Neutrophil (primary cell): ENCODE data around the gene TTLL12.

Experiments
- H3K27ac ChIP-seq: fragments of 200-600 bp; sonication (generic); 2 replicates; pipeline ENCODE4 v1.5.1; 2016; ENCODE audit warnings: mild to moderate bottlenecking, moderate library complexity
- H3K27me3 ChIP-seq: fragments of 200-600 bp; sonication (generic); 2 replicates; pipeline ENCODE4 v1.6.0; 2016; ENCODE audit warnings: mild to moderate bottlenecking
- H3K36me3 ChIP-seq: fragments of 200-600 bp; sonication (generic); 2 replicates; pipeline ENCODE4 v1.5.1; 2017
- H3K4me1 ChIP-seq, 2 experiments: fragments of 200-600 bp in 1 of 2; sonication (generic) in 1 of 2; 1 replicate in 1 of 2; 2 replicates in 1 of 2; pipeline versions ENCODE4 v1.5.1 to v1.6.1; 2013 to 2016; ENCODE audit warnings: low read depth in 1 of 2, low read length in 1 of 2, mild to moderate bottlenecking in 1 of 2, moderate library complexity in 1 of 2; ENCODE audit not compliant: control insufficient read depth in 1 of 2, insufficient read depth in 1 of 2
- H3K4me3 ChIP-seq, 2 experiments: fragments of 200-600 bp in 1 of 2; sonication (generic) in 1 of 2; 1 replicate in 1 of 2; 2 replicates in 1 of 2; pipeline ENCODE4 v1.5.1; 2013 to 2016; ENCODE audit warnings: low read depth in 1 of 2, low read length in 1 of 2, mild to moderate bottlenecking in 1 of 2, moderate library complexity in 1 of 2
- H3K9me3 ChIP-seq: fragments of 200-600 bp; sonication (generic); 2 replicates; pipeline ENCODE4 v1.5.1; 2016
- CTCF ChIP-seq: fragments of 200-600 bp; sonication (generic); IDR thresholded peaks from 2 replicates; pipeline ENCODE4 v1.5.1; 2016; ENCODE audit warnings: antibody characterized with exemption

Gene TTLL12

GRCh38 chr22:43201486-43202219 is 14.7 kb upstream of the TTLL12 start:
- no peaks in the 10 kb centered on the region for H3K4me1 ChIP-seq
- no peaks in the 10 kb centered on the region for H3K9me3 ChIP-seq
- H3K27ac ChIP-seq, result no peak overlapping the region
- TF ChIP-seq CTCF, result no peak
- no peak overlapping the region for H3K4me3 ChIP-seq
- peaks cover 14% of the 10 kb centered on the region for H3K27me3 ChIP-seq
- no peaks in the 10 kb centered on the region for H3K36me3 ChIP-seq

GRCh38 chr22:43200555-43200954 is 13.6 kb upstream of the TTLL12 start:
- no peaks in the 10 kb centered on the region for H3K36me3 ChIP-seq
- no peak for TF ChIP-seq CTCF

GRCh38 chr22:43200031-43200430 is 13.1 kb upstream of the TTLL12 start:
- no peaks in the 10 kb centered on the region for H3K4me1 ChIP-seq
- H3K36me3 ChIP-seq, result no peaks in the 10 kb centered on the region
- peaks cover 6% of the 10 kb centered on the region for H3K27me3 ChIP-seq
- no peaks in the 10 kb centered on the region for H3K9me3 ChIP-seq
- H3K4me3 ChIP-seq, result no peak overlapping the region
- no peak overlapping the region for H3K27ac ChIP-seq
- TF ChIP-seq CTCF, result no peak

More at GRCh38 chr22:43200555-43200954, 13.6 kb upstream of the TTLL12 start:
- no peak overlapping the region for H3K4me3 ChIP-seq
- no peak overlapping the region for H3K27ac ChIP-seq
- no peaks in the 10 kb centered on the region for H3K4me1 ChIP-seq
- H3K27me3 ChIP-seq, result peaks cover 6% of the 10 kb centered on the region
- no peaks in the 10 kb centered on the region for H3K9me3 ChIP-seq

- Histone ChIP-seq H3K9me3 (no peaks in the 10 kb centered on the region), H3K4me3 (no peak overlapping the region), H3K4me1 (no peaks in the 10 kb centered on the region), H3K36me3 (no peaks in the 10 kb centered on the region), H3K27me3 (peaks cover 6% of the 10 kb centered on the region), H3K27ac (no peak overlapping the region)
- TF ChIP-seq CTCF, result no peak
These were observed 12.6 kb upstream of the TTLL12 start for GRCh38 chr22:43199541-43199940.

GRCh38 chr22:43198936-43199335 is 12.0 kb upstream of the TTLL12 start:
- Histone ChIP-seq H3K4me3 (no peak overlapping the region), H3K9me3 (no peaks in the 10 kb centered on the region), H3K27ac (no peak overlapping the region), H3K4me1 (no peaks in the 10 kb centered on the region), H3K27me3 (peaks cover 6% of the 10 kb centered on the region), H3K36me3 (no peaks in the 10 kb centered on the region)
- no peak for TF ChIP-seq CTCF
